H1 (cell line): Measurements from ENCODE around the gene SLC12A8. TPM values are rescaled to one million over a fixed set of nuclear protein-coding genes. Genes with fewer than 3 reads are reported as not detected.

Experiments
- CTCF ChIA-PET: fragments of 300-600 bp; sonication (Branson Sonifier 250); formaldehyde crosslinking; loops from one replicate; lab custom pipeline; 2021; ENCODE audit not compliant: partially characterized antibody; lab: Charles Lee
- POLR2A ChIA-PET: fragments of 300-600 bp; sonication (Branson Sonifier 250); formaldehyde crosslinking; loops from one replicate; lab custom pipeline; 2021; ENCODE audit warnings: inconsistent platforms; ENCODE audit not compliant: partially characterized antibody; lab: Charles Lee
- DNase-seq, 2 experiments: peaks; one replicate each; pipeline versions ENCODE4 v3.0.0 to v3.0.0-alpha.2; 2010 to 2022; ENCODE audit warnings: low spot score in 2 of 2, low read depth in 1 of 2, mixed read lengths in 1 of 2
- FAIRE-seq: peaks from 2 replicates; lab custom pipeline; 2011; peaks lifted over from hg19 to GRCh38; lab: Jason Lieb, UNC
- H2AFZ ChIP-seq: 2 replicates; pipeline ENCODE4 v1.8.1; 2012; ENCODE audit warnings: low read length, inconsistent platforms
- H2AK5ac ChIP-seq: 2 replicates; pipeline ENCODE4 v1.6.1; 2013; ENCODE audit warnings: low read depth, low read length
- H2BK120ac ChIP-seq: replicated peaks from 2 replicates; pipeline ENCODE3; 2013; ENCODE audit warnings: low read depth, low read length, inconsistent platforms
- H2BK12ac ChIP-seq: 2 replicates; pipeline ENCODE4 v1.6.1; 2013; ENCODE audit warnings: low read depth, low read length
- H2BK15ac ChIP-seq: 2 replicates; pipeline ENCODE4 v1.6.1; 2013; ENCODE audit warnings: low read length
- H2BK20ac ChIP-seq: 2 replicates; pipeline ENCODE4 v1.6.1; 2013; ENCODE audit warnings: low read length
- H2BK5ac ChIP-seq: 2 replicates; pipeline ENCODE4 v1.6.1; 2013; ENCODE audit warnings: low read depth, low read length
- H3K14ac ChIP-seq: 2 replicates; pipeline ENCODE4 v1.6.1; 2013; ENCODE audit warnings: inconsistent platforms; ENCODE audit not compliant: insufficient read length
- H3K18ac ChIP-seq: 2 replicates; pipeline ENCODE4 v1.6.1; 2013; ENCODE audit warnings: low read length; ENCODE audit errors: extremely low read depth
- H3K23ac ChIP-seq: 2 replicates; pipeline ENCODE4 v1.6.1; 2013; ENCODE audit warnings: inconsistent platforms; ENCODE audit not compliant: insufficient read length
- H3K23me2 ChIP-seq: 2 replicates; pipeline ENCODE4 v1.6.1; 2013; ENCODE audit warnings: low read depth, low read length
- H3K27ac ChIP-seq: 2 replicates; pipeline ENCODE4 v1.6.1; 2011; ENCODE audit warnings: low read depth, low read length, inconsistent platforms
- H3K27me3 ChIP-seq, 4 experiments: replicated peaks in 1 of 4; 1 replicate in 1 of 4; 2 replicates in 3 of 4; pipeline versions ENCODE4 v1.6.1 to v1.8.1; 2011 to 2013; ENCODE audit warnings: low read length in 3 of 4, mild to moderate bottlenecking in 3 of 4, inconsistent platforms in 2 of 4, mixed read lengths in 2 of 4, moderate library complexity in 1 of 4; ENCODE audit not compliant: control insufficient read depth in 3 of 4, insufficient read depth in 3 of 4; ENCODE audit errors: extremely low read depth in 1 of 4
- H3K36me3 ChIP-seq, 4 experiments: 2 replicates each; pipeline versions ENCODE4 v1.6.1 to v1.8.1; 2011 to 2013; ENCODE audit warnings: mild to moderate bottlenecking in 4 of 4, low read length in 3 of 4, moderate library complexity in 2 of 4, control low read depth in 1 of 4, inconsistent platforms in 1 of 4; ENCODE audit not compliant: insufficient read depth in 4 of 4, control insufficient read depth in 2 of 4
- H3K4ac ChIP-seq: replicated peaks from 2 replicates; pipeline ENCODE3; 2013; ENCODE audit warnings: low read length, low read depth, mixed read lengths, inconsistent platforms; ENCODE audit not compliant: insufficient read length
- H3K4me1 ChIP-seq, 4 experiments: replicated peaks in 1 of 4; 1 replicate in 1 of 4; 2 replicates in 3 of 4; pipeline versions ENCODE4 v1.6.1 to v1.8.1; 2011 to 2013; ENCODE audit warnings: low read length in 3 of 4, inconsistent platforms in 2 of 4, mixed read lengths in 1 of 4; ENCODE audit not compliant: insufficient read depth in 4 of 4, control insufficient read depth in 3 of 4
- H3K4me2 ChIP-seq, 2 experiments: 2 replicates each; pipeline versions ENCODE4 v1.6.1 to v1.8.1; 2011 to 2013; ENCODE audit warnings: low read depth in 2 of 2, low read length in 2 of 2, control low read depth in 1 of 2, inconsistent platforms in 1 of 2, mild to moderate bottlenecking in 1 of 2; ENCODE audit not compliant: insufficient read depth in 1 of 2
- H3K4me3 ChIP-seq, 4 experiments: fragments of 200-600, 300-600 bp in 1 of 4; sonication (generic), shearing (Covaris generic), sonication (Bioruptor Twin) in 1 of 4; 2 replicates each; pipeline versions ENCODE4 v1.5.1 to v1.8.1; 2011 to 2016; ENCODE audit warnings: low read length in 4 of 4, low read depth in 3 of 4, control low read depth in 2 of 4, inconsistent platforms in 2 of 4, mild to moderate bottlenecking in 2 of 4, mixed read lengths in 1 of 4, moderate library complexity in 1 of 4; ENCODE audit not compliant: insufficient read depth in 2 of 4; ENCODE audit errors: extremely low read depth in 1 of 4
- H3K56ac ChIP-seq: replicated peaks from 2 replicates; pipeline ENCODE3; 2013; ENCODE audit warnings: low read depth, mild to moderate bottlenecking, mixed read lengths, low read length, inconsistent platforms; ENCODE audit not compliant: insufficient read length
- H3K79me1 ChIP-seq: 2 replicates; pipeline ENCODE4 v1.6.1; 2013; ENCODE audit warnings: low read depth, low read length, control low read depth
- H3K79me2 ChIP-seq, 2 experiments: 2 replicates each; pipeline versions ENCODE4 v1.6.1 to v1.8.1; 2012 to 2013; ENCODE audit warnings: low read length in 2 of 2, mild to moderate bottlenecking in 2 of 2, inconsistent platforms in 1 of 2; ENCODE audit not compliant: insufficient read depth in 2 of 2, control insufficient read depth in 1 of 2
- H3K9ac ChIP-seq, 4 experiments: replicated peaks in 1 of 4; 1 replicate in 1 of 4; 2 replicates in 3 of 4; pipeline versions ENCODE4 v1.6.1 to v1.8.1; 2011 to 2013; ENCODE audit warnings: low read depth in 3 of 4, low read length in 3 of 4, control low read depth in 2 of 4, mild to moderate bottlenecking in 2 of 4, moderate library complexity in 2 of 4, inconsistent platforms in 1 of 4; ENCODE audit errors: extremely low read depth in 1 of 4
- H3K9me3 ChIP-seq, 2 experiments: 2 replicates each; pipeline versions ENCODE4 v1.6.1 to v1.8.1; 2012 to 2013; ENCODE audit warnings: mild to moderate bottlenecking in 2 of 2, moderate library complexity in 2 of 2, control low read depth in 1 of 2, inconsistent platforms in 1 of 2, low read depth in 1 of 2, low read length in 1 of 2, mixed read lengths in 1 of 2; ENCODE audit not compliant: insufficient read depth in 2 of 2
- H4K20me1 ChIP-seq, 2 experiments: replicated peaks in 1 of 2; 2 replicates each; pipeline versions ENCODE3 to v1.8.1; 2011 to 2013; ENCODE audit warnings: inconsistent platforms in 2 of 2, low read length in 2 of 2, mild to moderate bottlenecking in 1 of 2; ENCODE audit not compliant: insufficient read depth in 2 of 2, control insufficient read depth in 1 of 2
- H4K5ac ChIP-seq: 2 replicates; pipeline ENCODE4 v1.6.1; 2013; ENCODE audit warnings: low read length, low read depth, mixed read lengths, inconsistent platforms; ENCODE audit not compliant: insufficient read length
- H4K8ac ChIP-seq: 2 replicates; pipeline ENCODE4 v1.8.0; 2013; ENCODE audit warnings: mild to moderate bottlenecking, moderate library complexity, low read length, inconsistent platforms; ENCODE audit not compliant: insufficient read depth; ENCODE audit errors: extremely low read depth
- H4K91ac ChIP-seq: replicated peaks from 2 replicates; pipeline ENCODE3; 2013; ENCODE audit warnings: low read length, mixed read lengths, inconsistent platforms; ENCODE audit not compliant: insufficient read length
- BRCA1 ChIP-seq: IDR thresholded peaks from 2 replicates; pipeline ENCODE4 v1.6.1; 2012; ENCODE audit warnings: low read depth, low read length, improper control_type of control experiment
- CHD1 ChIP-seq: IDR thresholded peaks from 2 replicates; pipeline ENCODE4 v1.6.1; 2012; ENCODE audit warnings: low read depth, low read length, improper control_type of control experiment
- HDAC2 ChIP-seq, 2 experiments: fragments of 300-600 bp in 1 of 2; sonication (generic) in 1 of 2; IDR thresholded peaks; 2 replicates each; pipeline ENCODE4 v1.6.1; 2011 to 2012; ENCODE audit warnings: low read depth in 2 of 2, low read length in 2 of 2, mild to moderate bottlenecking in 2 of 2, moderate library complexity in 2 of 2, borderline replicate concordance in 1 of 2, inconsistent platforms in 1 of 2
- JUND ChIP-seq: IDR thresholded peaks from 2 replicates; pipeline ENCODE4 v1.6.1; 2011; ENCODE audit warnings: mild to moderate bottlenecking, improper control_type of control experiment, low read length
- PHF8 ChIP-seq: fragments of 200-600 bp; sonication (generic); conservative IDR thresholded peaks from 2 replicates; pipeline ENCODE4 v1.7.1; 2012; ENCODE audit warnings: low read depth, mild to moderate bottlenecking, inconsistent platforms, low read length, moderate library complexity
- SRF ChIP-seq: IDR thresholded peaks from 2 replicates; pipeline ENCODE4 v1.6.1; 2011; ENCODE audit warnings: mild to moderate bottlenecking, low read depth, low read length, moderate library complexity
- WGBS, 2 experiments: shearing (Covaris generic) in 1 of 2; methylation state at CpG; one replicate each; pipeline versions ENCODE4 v1.1.6 to v1.1.7; 2013 to 2015; ENCODE audit warnings: low lambda C conversion rate in 2 of 2, mixed read lengths in 2 of 2, inconsistent platforms in 1 of 2, low coverage in 1 of 2, missing lambda C conversion rate in 1 of 2; ENCODE audit not compliant: insufficient replicate concordance in 2 of 2, insufficient coverage in 1 of 2, insufficient read length in 1 of 2; ENCODE audit errors: extremely low coverage in 1 of 2, missing lambda C conversion rate in 1 of 2; 5-methylcytosine and 5-hydroxymethylcytosine counted together
- polyA plus RNA-seq, 7 experiments: library from polyadenylated mRNA; depleted of rRNA in 3 of 7; stranded (reverse) in 5 of 7; unstranded in 2 of 7; fragments of >200 nt in 5 of 7; fragments of 200-250 nt in 2 of 7; gene quantifications; 1 replicate in 5 of 7; 2 replicates in 1 of 7; 4 replicates in 1 of 7; pipeline versions ENCODE4 v1.2.1 to v1.2.3, GENCODE V29; 2011 to 2013; ENCODE audit warnings: missing spikeins in 2 of 7, mixed read lengths in 2 of 7
- total RNA-seq: library from RNA; stranded (reverse); fragmentation: NEBNext Ultra II Directional; extraction: Animal tissue kit (Norgen Biotek cat#: 25700); gene quantifications from 2 replicates; pipeline ENCODE4 v1.2.1, GENCODE V29; 2021

SLC12A8 gene
- total and polyA plus RNA-seq, 2 of the 8 experiments (the other 6 are each of a cell fraction or from before 2014, with no cell fraction given): 13.7 to 14.4 TPM

GRCh38 chr3:125067225-125067624 lies 145.3 kb downstream of the SLC12A8 start:
- Histone ChIP-seq H3K36me3 (no peaks in the 10 kb centered on the region), H4K8ac (no peak overlapping the region), H3K4ac (no peak overlapping the region), H3K23me2 (no peaks in the 10 kb centered on the region), H2AK5ac (no peak overlapping the region), H3K9ac (no peak overlapping the region), H2BK12ac (peak overlapping the region; percentile 20; the same call in 1 of the 2 replicates), H3K79me2 (no peaks in the 10 kb centered on the region), H2BK5ac (no peak overlapping the region), H4K5ac (no peak overlapping the region), H3K4me2 (no peak overlapping the region), H3K4me1 (peaks cover 0 to 3% (median 0%) of the 10 kb centered on the region in 4 experiments; a peak in 3 of 7 replicates), H2AFZ (no peak overlapping the region), H4K91ac (no peak overlapping the region), H3K18ac (no peak overlapping the region; the same call in 1 of the 2 replicates), H3K79me1 (no peaks in the 10 kb centered on the region), H3K56ac (no peak overlapping the region), H4K20me1 (no peaks in the 10 kb centered on the region), H3K23ac (no peak overlapping the region), H3K9me3 (no peaks in the 10 kb centered on the region), H2BK15ac (no peak overlapping the region), H3K14ac (no peak overlapping the region), H3K27ac (no peak overlapping the region), H2BK20ac (no peak overlapping the region), H3K4me3 (no peak overlapping the region), H2BK120ac (no peak overlapping the region), H3K27me3 (peaks cover 0 to 2% (median 0%) of the 10 kb centered on the region in 4 experiments; a peak in 1 of 7 replicates)
- ChIA-PET POLR2A (no interaction called here), CTCF (interaction anchor here (1.5 kb wide), 1 partner anchor 10 kb away, joined by 3 read pairs; no protein-coding TSS in a partner anchor)
- TF ChIP-seq HDAC2 (IDR thresholded peaks at IDR 0.05; ENCODE audit: borderline replicate concordance in 1 of 2, low read depth in 2 of 2, low read length in 2 of 2): no peak
- no peak for TF ChIP-seq CHD1
- TF ChIP-seq JUND: no peak
- no peak for TF ChIP-seq PHF8
- TF ChIP-seq SRF: peak; percentile 94
- no peak for TF ChIP-seq BRCA1
- FAIRE-seq (no peak), DNase-seq (no peak)
- WGBS, 2 experiments: 79% methylated on average over 3 of the region's 3 CpGs; no CpG with 5 or more reads in 1 of the 2 experiments
